ENCODE measurements around the gene KIF21B.
"Not testable (repeated sequence)": the region's sequence is repeated elsewhere in the genome, so short reads cannot be mapped to it uniquely, and the experiment has no call there.

The KIF21B gene

GRCh38 chr1:200969726-200970561, 53.6 kb downstream of the KIF21B start:
- no peak for DNase-seq

DNA sequence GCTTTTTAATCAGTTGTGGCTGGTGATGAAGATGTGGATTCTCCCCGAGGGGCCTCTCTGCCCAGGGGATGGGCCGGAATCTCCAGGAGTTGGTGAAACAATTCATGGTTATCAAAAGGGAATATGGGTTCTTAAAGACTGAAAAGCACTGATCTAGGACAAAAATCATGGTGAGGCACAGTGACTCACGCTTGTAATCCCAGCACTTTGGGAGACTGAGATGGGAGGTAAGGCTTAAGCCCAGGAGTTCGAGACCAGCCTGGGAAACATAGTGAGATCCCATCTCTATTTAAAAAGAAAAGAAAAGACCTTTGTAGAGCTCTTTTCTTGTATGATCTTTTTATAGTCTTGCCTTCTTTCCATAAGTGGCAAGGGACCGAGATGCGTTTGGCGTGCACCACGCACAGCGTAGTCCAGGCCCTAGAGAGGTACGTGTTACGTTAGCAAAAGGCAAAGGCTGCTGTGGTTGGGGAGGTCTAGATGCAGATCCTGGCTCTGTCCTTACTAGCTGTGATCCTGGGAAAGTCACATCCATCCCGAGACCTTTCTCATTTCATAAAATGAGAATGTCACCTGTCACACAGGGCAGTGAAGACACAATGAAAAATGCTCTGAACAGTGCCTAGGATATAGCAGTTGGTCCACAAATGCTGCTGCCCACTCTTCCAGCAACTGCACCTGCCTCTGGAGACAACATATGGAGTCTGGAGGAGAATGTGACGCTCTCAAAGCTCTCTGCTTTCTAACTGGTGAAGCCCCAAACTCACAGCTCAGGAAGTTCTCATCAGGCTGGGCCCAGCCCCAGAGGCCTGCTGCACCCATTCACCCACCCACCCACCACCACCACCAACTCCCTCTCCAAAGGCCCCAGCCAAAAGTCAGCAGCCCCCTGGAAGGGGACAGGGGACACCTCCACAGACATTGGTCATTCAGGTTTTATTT, 54.8 kb downstream of the KIF21B start:
- no peak for DNase-seq

DNA sequence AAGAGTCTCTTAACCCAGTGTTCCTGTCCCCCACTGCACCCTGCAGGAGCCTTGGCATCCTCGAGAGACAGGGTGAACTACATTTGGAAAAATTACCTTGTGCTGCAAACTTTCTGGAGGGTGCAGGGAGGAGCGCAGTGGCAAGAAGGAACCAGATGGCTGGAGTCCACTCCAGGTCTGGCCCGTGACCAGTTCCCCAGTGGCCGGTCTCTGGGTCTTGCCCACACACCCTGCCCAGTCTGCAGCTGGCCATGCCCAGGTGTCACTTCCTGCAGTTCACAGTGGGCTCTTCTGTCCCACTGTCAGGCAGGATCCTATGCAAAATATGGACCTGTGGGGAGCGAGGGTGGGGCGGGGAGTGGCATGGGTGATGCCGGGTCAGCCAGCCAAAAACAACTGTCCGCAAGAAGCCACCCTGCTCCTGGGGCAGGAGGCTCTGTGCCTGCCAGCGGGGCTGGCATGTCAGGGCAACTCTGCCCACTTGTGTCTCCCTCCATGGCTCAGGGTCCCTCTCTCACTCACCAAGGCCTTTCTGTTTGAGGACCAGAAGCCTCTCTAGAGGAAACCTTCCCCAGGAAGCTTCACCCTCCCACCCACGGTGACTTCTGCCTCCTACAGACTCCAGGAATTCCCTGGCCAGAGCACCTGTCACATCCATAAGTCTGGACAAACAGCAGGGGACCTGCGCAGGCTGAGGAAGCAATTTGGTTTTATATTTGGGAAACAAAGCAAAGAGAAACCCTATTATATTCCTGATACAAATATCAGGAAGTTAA, 55.6 kb downstream of the KIF21B start:
- DNase-seq, result no peak

DNA sequence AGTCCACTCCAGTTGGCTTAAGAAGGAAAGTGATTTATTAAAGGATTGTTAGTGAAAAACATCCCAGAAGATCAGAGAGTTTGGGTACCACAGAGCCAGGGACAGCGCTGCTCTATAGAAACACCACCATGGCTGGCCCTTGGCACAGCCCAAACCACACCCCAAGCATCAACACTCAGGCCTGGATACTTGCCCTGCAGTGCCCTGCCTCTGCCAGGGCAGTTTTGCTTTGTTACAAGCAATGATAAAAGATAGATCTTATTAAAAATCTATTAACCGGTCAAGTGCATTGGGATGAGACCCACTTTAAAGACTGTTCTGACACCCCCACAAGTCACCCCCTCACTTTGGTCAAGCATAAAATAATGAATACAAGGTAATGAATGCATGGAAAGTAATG, 56.6 kb downstream of the KIF21B start:
- DNase-seq, result no peak

DNA sequence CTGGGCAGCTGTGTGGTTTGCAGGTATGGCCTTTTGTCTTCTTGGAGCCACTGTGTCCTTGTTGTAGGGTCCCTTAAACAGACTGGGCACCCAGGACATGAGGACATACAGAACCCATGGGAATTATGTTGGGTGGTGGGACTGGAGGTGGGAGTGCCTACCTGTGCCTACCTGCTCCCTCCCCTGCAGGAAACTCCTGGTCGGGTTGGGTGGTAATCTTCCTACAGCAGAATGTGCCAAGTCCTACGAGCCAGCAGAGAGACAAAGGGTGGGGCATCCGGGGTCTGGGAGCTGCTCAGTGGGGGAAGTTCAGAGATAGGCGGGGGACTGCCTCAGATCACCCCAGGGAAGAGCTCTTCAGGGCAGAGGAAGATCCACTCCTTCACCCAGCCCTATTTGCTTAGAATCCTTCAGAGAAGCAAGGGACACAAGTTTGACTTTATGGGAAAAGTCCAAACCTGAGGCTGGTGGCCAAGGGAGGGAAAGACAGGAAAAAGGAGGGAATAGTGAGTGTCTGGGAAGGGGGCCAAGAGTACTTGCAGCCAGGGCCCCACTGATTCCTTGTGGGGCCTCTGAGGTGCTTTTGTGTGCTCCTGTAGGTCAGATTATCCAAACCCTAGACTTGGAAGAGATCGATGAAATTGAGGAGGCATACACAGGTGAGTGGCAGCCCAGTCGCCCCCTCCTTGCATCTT, 58.3 kb downstream of the KIF21B start:
- DNase-seq, result no peak

GRCh38 chr1:200963888-200964287, 59.6 kb downstream of the KIF21B start:
- DNase-seq, result not testable (repeated sequence)

GRCh38 chr1:200963076-200963475, 60.4 kb downstream of the KIF21B start:
- DNase-seq, result no peak

DNA sequence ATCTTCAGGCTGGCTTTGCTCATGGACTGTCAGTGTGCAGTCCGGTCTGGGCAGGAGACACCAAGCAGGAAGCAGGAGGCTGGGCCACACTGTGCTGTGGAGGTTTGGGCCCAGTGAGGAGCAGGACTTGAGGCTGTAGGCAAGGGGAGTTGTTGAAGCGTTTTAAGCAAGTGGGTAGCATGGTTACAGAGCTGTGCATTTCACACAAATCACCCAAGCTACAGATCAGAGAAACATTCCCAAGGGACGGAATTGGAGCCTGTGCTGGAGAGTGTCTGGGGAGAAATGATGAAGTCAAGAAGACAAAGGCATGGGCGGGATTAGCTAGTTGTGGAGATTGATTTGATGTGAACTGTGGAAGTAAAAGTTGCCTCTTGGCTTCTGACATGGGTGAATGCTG, 60.9 kb downstream of the KIF21B start:
- DNase-seq, result no peak

- not testable (repeated sequence) for DNase-seq
Observed at GRCh38 chr1:200962151-200962550, 61.4 kb downstream of the KIF21B start.

DNA sequence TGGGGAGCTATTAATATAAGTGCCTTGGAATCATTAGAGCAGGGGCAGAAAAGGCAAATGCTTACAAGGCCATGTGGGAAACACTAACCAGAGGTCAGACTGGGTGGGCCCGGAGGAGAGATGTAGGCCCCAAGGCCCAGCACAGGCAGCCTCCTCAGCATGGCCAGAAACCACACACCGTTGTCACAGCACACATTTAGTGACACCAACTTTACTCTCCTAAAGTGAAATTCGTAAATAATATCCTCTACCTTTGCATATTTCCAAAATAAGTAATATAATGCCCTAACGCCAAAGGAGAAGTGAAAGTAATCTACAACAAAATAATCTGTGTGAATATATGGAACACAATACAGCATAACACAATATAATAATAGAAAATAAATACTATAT, 62.6 kb downstream of the KIF21B start:
- no peak for DNase-seq

- DNase-seq, result no peak
Observed at GRCh38 chr1:200960236-200960947, 63.1 kb downstream of the KIF21B start.

DNA sequence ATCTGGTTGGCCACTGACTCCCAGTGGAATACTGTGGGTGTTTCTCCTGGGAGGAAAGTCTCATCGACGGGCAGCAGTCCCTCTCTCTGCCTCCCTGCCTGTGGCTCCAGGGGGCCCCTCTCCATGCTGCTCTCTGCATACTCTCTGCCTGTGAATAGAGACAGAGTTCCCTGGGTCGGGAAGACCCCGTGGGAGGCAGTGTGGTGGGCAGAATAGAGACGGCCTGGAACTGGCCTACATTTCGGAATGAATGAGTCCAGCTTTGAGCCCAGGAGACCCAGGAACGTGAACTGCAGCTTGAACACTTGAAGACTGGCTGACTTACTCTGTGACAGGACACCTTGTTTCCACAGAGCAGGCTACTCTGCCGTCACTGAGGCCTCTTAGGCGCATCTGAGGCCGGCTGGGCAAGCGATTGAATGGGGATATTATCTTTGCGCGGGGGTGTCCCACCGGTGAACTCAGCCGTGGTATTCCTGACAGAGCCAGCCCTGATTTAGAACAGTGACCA, 64.0 kb downstream of the KIF21B start:
- DNase-seq, result no peak

- no peak for DNase-seq
Observed at GRCh38 chr1:200958597-200958996, 64.9 kb downstream of the KIF21B start.

DNA sequence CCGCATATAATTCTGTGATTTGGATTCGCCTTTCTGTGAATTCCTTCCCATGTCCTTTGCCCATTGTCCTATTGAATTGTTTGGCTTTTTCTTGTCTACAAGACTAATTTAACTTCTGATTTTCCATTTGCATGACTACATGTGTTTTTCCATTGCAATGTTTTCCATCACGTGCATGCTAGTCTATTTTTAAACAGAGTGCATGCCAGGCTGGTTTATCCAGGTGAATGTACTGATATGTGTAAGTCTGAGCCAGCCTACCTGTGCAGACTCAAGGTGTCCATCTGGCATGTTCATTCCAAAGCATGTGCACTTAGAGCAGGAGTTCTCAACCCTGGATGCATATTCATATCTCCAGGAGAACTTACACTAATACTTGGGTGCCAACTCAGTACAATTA, 69.1 kb downstream of the KIF21B start:
- DNase-seq, result no peak

GRCh38 chr1:200951016-200951415, 72.5 kb downstream of the KIF21B start:
- DNase-seq, result no peak

DNA sequence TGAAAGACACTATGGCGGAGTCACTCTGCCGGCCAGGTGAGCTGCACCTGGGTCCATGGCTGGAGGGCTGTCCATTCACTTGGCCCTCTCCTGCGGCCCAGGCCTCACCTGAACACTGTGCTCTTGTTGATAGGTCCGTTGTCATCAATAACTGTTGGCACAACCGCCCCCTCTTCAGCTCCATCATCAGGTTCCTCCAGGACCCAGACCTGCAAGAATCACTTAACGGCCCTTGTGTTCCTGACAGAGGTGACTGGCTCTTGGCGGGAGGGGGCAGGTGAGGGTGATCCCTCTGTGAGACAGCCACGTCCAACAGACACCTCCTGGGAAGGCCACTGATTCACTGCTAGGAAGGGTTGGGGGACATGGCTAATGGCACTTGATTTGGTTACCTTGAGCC, 73.9 kb downstream of the KIF21B start:
- DNase-seq, result no peak

GRCh38 chr1:200947059-200947566, 76.4 kb downstream of the KIF21B start:
- no peak for DNase-seq

DNA sequence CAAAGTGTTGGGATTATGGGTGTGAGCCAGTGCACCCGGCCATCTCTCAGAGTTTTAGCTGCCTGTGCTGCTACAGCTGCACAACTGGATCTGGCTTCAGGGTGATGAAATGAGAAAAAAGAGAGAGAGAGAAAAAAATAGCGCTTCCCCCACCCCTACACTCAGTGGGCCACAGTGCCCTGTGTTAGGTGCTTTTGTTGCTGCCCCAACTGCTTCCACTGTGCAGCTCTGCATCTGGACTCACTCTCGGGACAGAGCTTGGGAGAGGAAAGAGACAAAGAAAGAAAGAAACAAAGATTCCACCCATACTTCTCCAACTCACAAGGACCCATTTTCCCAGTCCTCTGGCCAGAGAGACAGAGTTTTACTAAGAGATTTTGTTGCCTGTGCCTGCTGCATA, 78.4 kb downstream of the KIF21B start:
- no peak for DNase-seq

- no peak for DNase-seq
Observed at GRCh38 chr1:200938955-200939354, 84.6 kb downstream of the KIF21B start.

DNA sequence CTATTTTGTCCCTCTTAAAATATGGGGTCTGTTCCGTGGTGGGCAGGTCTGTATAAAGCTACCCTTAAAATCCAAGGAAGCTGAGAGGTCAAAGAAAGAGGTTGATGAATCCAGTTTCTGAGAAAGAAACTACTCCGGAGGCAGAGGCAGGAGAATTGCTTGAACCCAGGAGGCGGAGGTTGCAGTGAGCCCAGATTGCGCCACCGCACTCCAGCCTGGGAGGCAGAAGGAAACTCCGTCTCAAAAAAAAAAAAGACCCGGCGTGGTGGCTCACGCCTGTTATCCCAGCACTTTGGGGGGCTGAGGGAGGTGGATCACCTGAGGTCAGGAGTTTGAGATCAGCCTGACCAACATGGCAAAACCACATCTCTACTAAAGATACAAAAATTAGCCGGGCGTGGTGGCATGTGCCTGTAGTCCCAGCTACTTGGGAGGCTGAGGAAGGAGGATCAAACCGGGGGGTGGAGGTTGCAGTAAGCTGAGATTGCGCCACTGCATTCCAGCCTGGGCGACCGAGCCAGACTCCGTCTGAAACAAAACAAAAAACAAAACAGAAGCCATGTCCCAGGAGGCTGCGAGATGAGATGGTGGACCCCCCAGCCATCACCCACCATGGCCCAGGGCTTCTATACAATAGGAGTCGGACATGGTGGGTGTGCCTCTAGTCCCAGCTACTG, 88.1 kb downstream of the KIF21B start:
- not testable (repeated sequence) for DNase-seq

Measured in NCI-H748 treated with DMSO at 0.1 percent for 48 hours (cell line).